GOT3 (cell line): Measurements from ENCODE around the gene AXL.
"Not testable (repeated sequence)": the region's sequence is repeated elsewhere in the genome, so short reads cannot be mapped to it uniquely, and the experiment has no call there.

Experiments used
- DNase-seq: peaks from one replicate; lab custom pipeline; 2025; ENCODE audit warnings: mixed read lengths; lab: John Stamatoyannopoulos, UW

Gene AXL

GRCh38 chr19:41218615-41219507 is at the start of gene AXL:
TSS of gene AXL (plus strand) at chr19:41219223. CDS start at chr19:41219393, 170 bp downstream.
- DNase-seq = peak; percentile 38

DNA sequence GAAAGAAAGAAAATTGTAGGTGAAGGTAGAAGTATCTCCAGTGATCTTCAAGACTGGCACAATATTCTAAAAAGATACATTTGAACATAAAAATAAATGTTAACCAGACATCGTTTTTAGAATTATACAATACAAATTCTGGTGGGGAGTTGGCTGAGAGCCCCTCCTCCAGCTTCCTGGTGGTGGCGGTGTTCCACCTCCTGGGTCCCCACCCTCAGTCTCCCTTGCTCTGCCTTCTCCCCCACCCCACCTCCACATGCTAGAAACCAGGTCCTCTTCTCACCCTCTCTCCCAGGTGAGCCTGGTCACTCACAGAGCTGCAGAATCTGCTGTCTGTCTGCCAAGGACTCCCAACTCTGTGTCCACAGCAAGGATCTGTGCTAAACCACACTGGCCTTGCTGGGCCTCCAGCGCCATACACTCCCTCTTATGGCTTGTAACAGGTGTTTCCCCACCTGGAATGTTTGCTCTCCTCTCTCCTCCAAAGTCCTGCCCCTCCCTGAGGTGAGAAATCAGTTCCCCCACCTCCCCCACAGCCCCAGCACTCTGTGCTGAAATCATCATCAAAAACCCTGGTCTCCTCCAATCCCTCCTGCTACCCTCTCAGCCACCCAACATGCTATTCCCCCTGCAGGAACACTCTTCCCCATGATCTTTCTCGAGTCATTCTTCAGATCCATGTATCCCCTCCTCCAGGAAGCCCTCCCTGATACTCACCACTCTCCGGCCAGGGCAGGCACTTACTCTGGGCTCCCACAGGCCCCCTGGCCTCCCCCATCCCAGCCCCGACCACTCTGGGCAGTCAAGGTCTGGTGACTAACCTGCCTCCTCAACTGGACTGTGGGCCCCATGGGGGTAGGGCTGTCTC is 46.5 kb upstream of the AXL start:
- DNase-seq = no peak

DNA sequence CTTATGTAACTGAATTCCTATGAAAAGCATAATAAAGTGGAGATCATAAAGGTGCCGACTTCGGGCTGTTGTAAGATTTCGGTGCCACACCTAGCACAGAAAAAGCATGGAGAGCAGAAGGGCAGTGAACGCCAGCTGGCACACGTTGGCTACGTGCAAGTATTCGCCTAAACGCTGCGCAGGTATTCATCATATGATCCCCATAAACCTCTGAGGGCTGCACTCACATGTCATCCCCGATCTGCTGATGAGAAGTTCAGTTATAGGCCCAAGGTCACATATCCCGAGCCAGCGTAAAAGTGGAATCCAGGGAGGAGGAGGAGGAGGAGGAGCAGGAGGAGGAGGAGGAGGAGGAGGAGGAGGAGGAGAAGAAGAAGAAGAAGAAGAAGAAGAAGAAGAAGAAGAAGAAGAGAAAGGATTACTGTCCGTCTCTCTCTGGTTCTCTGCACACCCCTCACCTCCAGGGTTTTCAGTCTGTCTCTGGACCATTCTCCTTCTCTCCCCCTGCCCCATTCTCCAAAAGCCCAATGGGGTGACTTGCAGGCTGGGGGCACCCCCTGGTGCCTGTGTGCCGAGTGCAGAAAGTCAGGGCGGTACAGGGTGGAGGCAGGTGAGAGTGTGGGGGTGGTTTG is 44.6 kb upstream of the AXL start:
- no peak for DNase-seq

DNA sequence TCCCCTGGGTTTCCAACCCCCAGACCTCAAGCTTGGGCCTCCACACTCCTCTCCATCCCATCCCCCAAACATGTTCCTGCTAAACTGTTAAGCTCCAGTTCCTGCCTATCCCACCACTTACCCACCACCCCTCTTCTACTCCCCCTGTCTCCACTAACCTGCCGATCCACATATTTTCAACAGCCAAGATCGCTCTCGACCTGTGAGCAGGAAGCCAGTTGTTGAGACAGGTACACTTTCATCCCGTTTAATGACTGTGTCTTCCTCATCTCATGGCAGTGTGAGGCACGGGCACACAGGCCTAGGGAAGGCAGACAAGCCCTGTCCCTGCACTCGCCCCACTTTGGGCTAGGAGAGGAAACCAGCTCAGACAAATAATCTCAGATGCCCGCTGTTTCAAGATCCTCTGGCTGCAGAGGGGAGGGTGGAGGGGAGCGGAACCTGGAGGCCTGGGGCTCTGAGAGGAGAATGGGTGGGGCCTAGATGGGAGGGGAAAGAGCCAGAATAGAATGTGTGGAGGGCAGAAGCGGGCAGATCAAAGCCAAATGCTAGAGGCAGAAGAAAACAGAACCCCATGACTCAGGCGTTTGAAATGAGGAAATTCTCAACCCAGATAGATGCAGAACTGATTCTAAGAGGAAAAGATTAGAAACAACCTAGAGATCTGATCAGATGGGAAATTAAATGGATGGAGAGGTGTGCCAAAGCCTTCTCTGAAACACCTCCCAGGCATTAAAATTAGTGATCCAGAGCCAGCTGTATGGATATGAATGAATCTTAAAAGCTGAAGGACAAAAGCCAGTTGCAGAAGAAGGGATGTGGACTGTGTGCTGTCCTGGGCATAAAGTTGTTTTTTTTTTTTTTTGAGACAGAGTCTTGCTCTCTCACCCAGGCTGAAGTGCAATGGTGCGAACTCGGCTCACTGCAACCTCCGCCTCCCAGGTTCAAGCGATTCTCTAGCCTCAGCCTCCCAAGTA is 42.9 kb upstream of the AXL start:
- DNase-seq = no peak

GRCh38 chr19:41180173-41180572 is 38.9 kb upstream of the AXL start:
- not testable (repeated sequence) for DNase-seq

- no peak for DNase-seq
Observed at GRCh38 chr19:41186971-41187883, 31.8 kb upstream of the AXL start.

GRCh38 chr19:41187884-41188279 is 31.1 kb upstream of the AXL start:
- DNase-seq = no peak

- no peak for DNase-seq
Observed at GRCh38 chr19:41189425-41190065, 29.5 kb upstream of the AXL start.

- DNase-seq = no peak
Observed at GRCh38 chr19:41192574-41193429, 26.2 kb upstream of the AXL start, which contains the start of gene CYP2S1. TSS of gene CYP2S1 (plus strand) at chr19:41193219. CDS start at chr19:41193265, 46 bp downstream.

DNA sequence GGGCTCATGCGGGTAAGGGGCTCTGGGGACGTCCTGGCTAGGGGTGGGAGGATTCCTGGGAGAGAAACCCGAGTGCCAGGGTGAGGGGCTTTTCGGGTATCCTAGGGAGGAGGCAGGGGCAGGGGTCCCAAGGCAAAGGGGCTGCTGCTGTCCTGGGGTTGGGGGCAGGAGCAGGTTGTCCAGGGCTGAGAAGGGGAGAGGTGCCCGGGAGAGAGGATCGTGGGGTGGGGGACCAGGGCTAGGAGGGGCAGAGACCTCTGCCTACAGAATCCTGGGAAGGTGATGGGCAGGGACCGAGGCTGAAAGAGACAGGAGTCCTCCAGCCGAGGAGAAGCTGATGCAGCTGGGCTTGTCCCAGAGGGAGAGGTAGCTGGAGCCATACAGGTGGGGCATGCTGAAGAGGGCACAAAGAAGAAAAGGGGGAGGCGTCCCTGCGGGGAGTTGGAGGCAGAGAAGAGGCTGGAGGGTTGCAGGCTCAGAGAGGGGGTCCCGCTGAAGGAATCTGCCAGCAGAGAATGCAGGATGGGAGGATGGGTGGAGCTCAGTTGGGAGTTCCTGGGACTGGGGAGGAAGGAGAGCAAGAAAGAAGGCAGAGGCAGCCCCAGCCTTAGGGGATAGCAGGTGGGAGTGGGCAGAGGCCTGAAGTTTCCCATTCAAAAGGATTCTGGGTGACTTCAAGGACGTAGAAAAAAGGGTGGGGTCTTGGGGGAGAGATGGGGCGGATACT is 25.4 kb upstream of the AXL start:
- no peak for DNase-seq

- DNase-seq = no peak
Observed at GRCh38 chr19:41194157-41194552, 24.9 kb upstream of the AXL start.

DNA sequence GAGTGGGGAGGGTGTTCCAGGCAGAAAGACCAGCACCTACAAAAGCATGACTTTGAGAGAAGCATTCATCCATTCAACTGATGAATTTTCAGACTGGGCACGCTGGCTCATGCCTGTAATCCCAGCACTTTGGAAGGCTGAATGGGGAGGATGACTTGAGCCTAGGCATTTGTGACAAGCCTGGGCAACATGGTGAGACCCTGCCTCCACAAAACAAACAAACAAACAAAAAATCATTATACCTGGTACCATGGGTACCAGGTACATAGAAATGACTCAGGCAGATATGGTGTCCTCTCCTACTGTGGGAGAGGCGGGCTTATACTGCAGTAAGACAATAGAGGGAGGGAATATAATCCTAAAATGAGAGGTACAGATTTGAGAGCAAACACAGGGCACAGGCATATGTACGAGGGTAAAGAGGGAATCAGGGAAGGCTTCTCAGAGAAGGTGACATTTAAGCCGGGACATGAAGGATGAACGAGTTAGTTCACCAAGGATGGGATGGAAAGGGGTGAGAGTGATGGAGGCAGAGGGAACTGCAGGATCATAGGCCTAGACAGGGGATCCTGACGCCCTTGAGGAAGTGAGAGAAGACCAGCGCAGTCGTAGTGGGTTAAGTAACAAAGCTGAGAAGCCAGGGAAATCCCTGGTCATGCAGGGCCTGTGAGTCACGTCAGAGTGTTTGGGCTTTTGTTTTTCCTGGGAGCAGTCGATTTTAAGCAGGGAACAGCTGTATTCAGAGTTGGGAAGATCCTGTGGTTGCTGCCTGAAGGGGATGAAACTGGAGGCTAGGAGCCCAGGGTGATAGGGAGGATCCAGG is 23.1 kb upstream of the AXL start:
- no peak for DNase-seq

- DNase-seq = no peak
Observed at GRCh38 chr19:41198559-41198958, 20.5 kb upstream of the AXL start.

GRCh38 chr19:41203371-41203770 is 15.7 kb upstream of the AXL start:
- DNase-seq = no peak

DNA sequence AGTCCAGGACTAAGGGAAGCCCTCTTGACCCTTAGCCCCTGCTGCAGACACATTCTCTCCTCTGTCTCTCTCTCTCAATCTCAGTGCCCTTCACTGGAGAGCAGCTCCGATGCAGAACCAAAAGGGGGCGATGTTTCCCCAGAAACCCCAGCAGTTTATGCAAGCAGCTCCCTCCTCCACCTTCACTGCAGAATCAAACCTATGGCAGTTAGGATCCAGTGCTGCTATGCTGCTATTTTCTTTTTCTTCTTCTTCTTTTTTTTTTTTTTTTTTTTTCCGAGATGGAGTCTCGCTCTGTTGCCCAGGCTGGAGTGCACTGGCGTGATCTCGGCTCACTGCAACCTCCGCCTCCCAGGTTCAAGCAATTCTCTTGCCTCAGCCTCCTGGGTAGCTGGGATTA is 14.7 kb upstream of the AXL start:
- not testable (repeated sequence) for DNase-seq

DNA sequence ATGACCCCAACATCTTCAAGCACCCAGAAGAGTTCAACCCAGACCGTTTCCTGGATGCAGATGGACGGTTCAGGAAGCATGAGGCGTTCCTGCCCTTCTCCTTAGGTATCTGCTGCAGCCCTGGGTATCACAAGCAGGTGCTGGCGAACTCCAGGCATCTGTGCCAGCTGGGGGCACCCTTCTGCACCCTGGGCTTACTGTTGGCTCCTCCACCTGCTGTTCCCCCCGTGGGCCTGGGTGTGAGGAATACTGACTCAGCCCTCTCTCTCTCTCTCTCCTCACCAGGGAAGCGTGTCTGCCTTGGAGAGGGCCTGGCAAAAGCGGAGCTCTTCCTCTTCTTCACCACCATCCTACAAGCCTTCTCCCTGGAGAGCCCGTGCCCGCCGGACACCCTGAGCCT is 13.0 kb upstream of the AXL start:
- no peak for DNase-seq

GRCh38 chr19:41206456-41206855 is 12.6 kb upstream of the AXL start:
- DNase-seq = no peak
